GM12878 (cell line): Measurements from ENCODE around the gene DUSP8. TPM values are rescaled to one million over a fixed set of nuclear protein-coding genes. Genes with fewer than 3 reads are reported as not detected.

Experiments used
- ATAC-seq: fragments of 200-7000 bp; cut with Tn5 transposase; 3 replicates; pipeline ENCODE4 v1.9.1; 2020; ENCODE audit warnings: mild to moderate bottlenecking, moderate library complexity
- BruUV-seq: library from RNA; stranded (reverse); fragments of 400-500 nt; replicated peaks from 2 replicates; lab custom pipeline; 2021; lab: Mats Ljungman, UMichigan
- CTCF ChIA-PET: fragments of 300-600 bp; sonication (Branson Sonifier 250); formaldehyde crosslinking; extraction: SDS; loops from one replicate; lab custom pipeline; 2021; ENCODE audit warnings: inconsistent platforms; lab: Yijun Ruan, JAX
- POLR2A ChIA-PET: fragments of 350-600 bp; formaldehyde crosslinking; extraction: SDS; loops from one replicate; lab custom pipeline; 2021; ENCODE audit warnings: inconsistent platforms; lab: Charles Lee
- RAD21 ChIA-PET: fragments of 300-600 bp; sonication (Branson Sonifier 250); formaldehyde crosslinking; loops from one replicate; lab custom pipeline; 2023; ENCODE audit warnings: antibody characterized with exemption; ENCODE audit not compliant: unreplicated experiment; lab: Charles Lee
- SMC1A ChIA-PET: fragments of 300-600 bp; sonication (Branson Sonifier 250); formaldehyde crosslinking; loops from one replicate; lab custom pipeline; 2023; ENCODE audit not compliant: unreplicated experiment, uncharacterized antibody; lab: Charles Lee
- DNase-seq: peaks from one replicate; pipeline ENCODE4 v3.0.0-alpha.2; 2011; ENCODE audit warnings: low read depth, low spot score
- FAIRE-seq: peaks from 3 replicates; lab custom pipeline; 2011; peaks lifted over from hg19 to GRCh38; lab: Jason Lieb, UNC
- H2AFZ ChIP-seq: 2 replicates; pipeline ENCODE4 v1.6.0; 2011; ENCODE audit warnings: low read depth, low read length, control low read depth; ENCODE audit not compliant: control insufficient read depth
- H3K27ac ChIP-seq: 2 replicates; pipeline ENCODE4 v1.5.1; 2011; ENCODE audit warnings: control low read depth; ENCODE audit not compliant: control insufficient read depth, insufficient read depth
- H3K27me3 ChIP-seq, 2 experiments: replicated peaks in 1 of 2; 2 replicates each; pipeline versions ENCODE4 v1.6.0 to v1.6.1; 2011; ENCODE audit warnings: low read length in 1 of 2; ENCODE audit not compliant: control insufficient read depth in 2 of 2, insufficient read depth in 2 of 2
- H3K36me3 ChIP-seq, 2 experiments: 2 replicates each; pipeline ENCODE4 v1.5.1; 2011; ENCODE audit warnings: low read length in 1 of 2; ENCODE audit not compliant: control insufficient read depth in 2 of 2, insufficient read depth in 2 of 2
- H3K4me1 ChIP-seq: 2 replicates; pipeline ENCODE4 v1.6.1; 2011; ENCODE audit warnings: mild to moderate bottlenecking, low read length, moderate library complexity, mixed read lengths; ENCODE audit not compliant: control insufficient read depth, insufficient read depth
- H3K4me2 ChIP-seq: 2 replicates; pipeline ENCODE4 v1.6.0; 2011; ENCODE audit warnings: control low read depth; ENCODE audit not compliant: control insufficient read depth, insufficient read depth
- H3K4me3 ChIP-seq: fragments of 200-600 bp; sonication (generic); 2 replicates; pipeline ENCODE4 v1.5.1; 2016
- H3K79me2 ChIP-seq: 2 replicates; pipeline ENCODE4 v1.6.0; 2011; ENCODE audit warnings: low read length; ENCODE audit not compliant: control insufficient read depth, insufficient read depth
- H3K9ac ChIP-seq: 2 replicates; pipeline ENCODE4 v1.8.0; 2011; ENCODE audit warnings: low read length, control low read depth, mixed read lengths; ENCODE audit not compliant: control insufficient read depth, insufficient read depth
- H3K9me3 ChIP-seq: replicated peaks from 3 replicates; pipeline ENCODE4 v1.5.1; 2011; ENCODE audit warnings: mild to moderate bottlenecking, low read length; ENCODE audit not compliant: control insufficient read depth, insufficient read depth
- H4K20me1 ChIP-seq: 2 replicates; pipeline ENCODE4 v1.6.0; 2011; ENCODE audit not compliant: control insufficient read depth, insufficient read depth
- CHD4 ChIP-seq: fragments of 200-600 bp; sonication (generic); IDR thresholded peaks from 2 replicates; pipeline ENCODE4 v1.6.1; 2016; ENCODE audit warnings: mild to moderate bottlenecking
- CUX1 ChIP-seq: IDR thresholded peaks from 2 replicates; pipeline ENCODE4 v1.6.1; 2012; ENCODE audit warnings: improper control_type of control experiment, low read depth, low read length; ENCODE audit not compliant: insufficient replicate concordance
- LARP7 ChIP-seq: fragments of 450-650 bp; IDR thresholded peaks from 2 replicates; pipeline ENCODE4 v1.6.1; 2017; ENCODE audit warnings: mild to moderate bottlenecking
- RAD51 ChIP-seq: fragments of 450-650 bp; IDR thresholded peaks from 2 replicates; pipeline ENCODE4 v1.6.1; 2016; ENCODE audit warnings: moderate library complexity, mild to moderate bottlenecking, inconsistent platforms
- SMAD1 ChIP-seq: fragments of 450-650 bp; IDR thresholded peaks from 2 replicates; pipeline ENCODE4 v1.6.1; 2018; ENCODE audit warnings: mild to moderate bottlenecking, low read depth; ENCODE audit not compliant: partially characterized antibody
- SMC3 ChIP-seq: IDR thresholded peaks from 2 replicates; pipeline ENCODE4 v1.6.1; 2011; ENCODE audit warnings: low read length, improper control_type of control experiment, borderline replicate concordance
- SREBF2 ChIP-seq: IDR thresholded peaks from 2 replicates; pipeline ENCODE4 v1.6.1; 2012; ENCODE audit warnings: mild to moderate bottlenecking, low read length
- SUZ12 ChIP-seq: fragments of 200-600 bp; sonication (generic); IDR thresholded peaks from one replicate; pipeline ENCODE4 v1.6.1; 2018; ENCODE audit warnings: antibody characterized with exemption, mild to moderate bottlenecking; ENCODE audit not compliant: unreplicated experiment
- TBL1XR1 ChIP-seq: IDR thresholded peaks from 2 replicates; pipeline ENCODE4 v1.6.1; 2012; ENCODE audit warnings: low read depth, low read length, improper control_type of control experiment
- USF2 ChIP-seq: IDR thresholded peaks from 2 replicates; pipeline ENCODE4 v1.6.1; 2011; ENCODE audit warnings: low read depth, low read length, improper control_type of control experiment, borderline replicate concordance
- WRNIP1 ChIP-seq: IDR thresholded peaks from 2 replicates; pipeline ENCODE4 v1.6.1; 2011; ENCODE audit warnings: low read depth, low read length, improper control_type of control experiment, borderline replicate concordance
- ZNF24 ChIP-seq: fragments of 450-650 bp; IDR thresholded peaks from 2 replicates; pipeline ENCODE4 v1.6.1; 2017; ENCODE audit warnings: antibody characterized with exemption, mild to moderate bottlenecking
- WGBS: methylation state at CpG from one replicate; pipeline ENCODE4 v1.1.6; 2016; ENCODE audit warnings: low lambda C conversion rate; ENCODE audit not compliant: insufficient replicate concordance, insufficient coverage; ENCODE audit errors: missing lambda C conversion rate; 5-methylcytosine and 5-hydroxymethylcytosine counted together
- in situ Hi-C: fragments of 300-500 bp; cut with MboI; formaldehyde crosslinking; loops from 9 replicates; pipeline ENCODE4 v1.14.3; 2018; ENCODE audit warnings: mixed read lengths
- intact Hi-C: fragments of 100-400 bp; cut with micrococcal nuclease; formaldehyde crosslinking; loops from one replicate; pipeline ENCODE4 v1.14.2; 2022; ENCODE audit not compliant: unreplicated experiment
- polyA plus RNA-seq, 11 experiments: library from polyadenylated mRNA; depleted of rRNA in 4 of 11; unstranded in 6 of 11; stranded (reverse) in 5 of 11; fragments of >200 nt; fragmentation: Nextera tagmentation in 4 of 11; fragmentation: Illumina TruSeq in 1 of 11; extraction: Ambion mirVana in 4 of 11; extraction: Trizol in 1 of 11; gene quantifications; 1 replicate in 1 of 11; 2 replicates in 10 of 11; pipeline versions ENCODE4 v1.2.1 to v1.2.3, GENCODE V29; 2011 to 2016; ENCODE audit warnings: inconsistent platforms in 2 of 11, missing spikeins in 2 of 11, low read depth in 1 of 11
- total RNA-seq, 4 experiments: library from RNA; depleted of rRNA in 3 of 4; stranded (reverse); fragments of >200 nt in 3 of 4; fragmentation: Illumina TruSeq in 1 of 4; extraction: Trizol in 1 of 4; gene quantifications; 2 replicates each; pipeline versions ENCODE4 v1.2.1 to v1.2.3, GENCODE V29; 2013 to 2021
- TF ChIP-seq, protein P1 (sequence below): fragments of 450-650 bp; formaldehyde crosslinking; IDR thresholded peaks from 2 replicates; pipeline ENCODE4 v1.4.0; 2022; ENCODE audit warnings: mild to moderate bottlenecking, moderate library complexity
- TF ChIP-seq, protein P2 (sequence below): IDR thresholded peaks from 2 replicates; pipeline ENCODE4 v1.6.1; 2012; ENCODE audit warnings: low read length, inconsistent platforms

DUSP8 gene
- total and polyA plus RNA-seq, 10 of the 15 experiments (the other 5 are each of a cell fraction or from before 2014, with no cell fraction given), result 0.04 to 1.7 (median 0.26) TPM; not detected in 6

GRCh38 chr11:1504138-1504537, 67.9 kb downstream of the DUSP8 start:
- H3K27ac ChIP-seq, result no peak overlapping the region
- BruUV-seq, result no TSS peak
- CTCF ChIA-PET, result no interaction called here
- 0 out of 2 replicates have a peak, but pooled peaks cover under 1% of the 10 kb centered on the region for H4K20me1 ChIP-seq
- H3K4me3 ChIP-seq, result no peak overlapping the region
- ATAC-seq (no peak), DNase-seq (no peak), FAIRE-seq (no peak)
- H3K36me3 ChIP-seq, result peaks cover 0 to 2% of the 10 kb centered on the region in 2 experiments; a peak in 2 of 4 replicates
- no peak overlapping the region for H3K9ac ChIP-seq
- H2AFZ ChIP-seq, result no peak overlapping the region
- H3K4me2 ChIP-seq, result no peak overlapping the region
- TF ChIP-seq, protein P1, sequence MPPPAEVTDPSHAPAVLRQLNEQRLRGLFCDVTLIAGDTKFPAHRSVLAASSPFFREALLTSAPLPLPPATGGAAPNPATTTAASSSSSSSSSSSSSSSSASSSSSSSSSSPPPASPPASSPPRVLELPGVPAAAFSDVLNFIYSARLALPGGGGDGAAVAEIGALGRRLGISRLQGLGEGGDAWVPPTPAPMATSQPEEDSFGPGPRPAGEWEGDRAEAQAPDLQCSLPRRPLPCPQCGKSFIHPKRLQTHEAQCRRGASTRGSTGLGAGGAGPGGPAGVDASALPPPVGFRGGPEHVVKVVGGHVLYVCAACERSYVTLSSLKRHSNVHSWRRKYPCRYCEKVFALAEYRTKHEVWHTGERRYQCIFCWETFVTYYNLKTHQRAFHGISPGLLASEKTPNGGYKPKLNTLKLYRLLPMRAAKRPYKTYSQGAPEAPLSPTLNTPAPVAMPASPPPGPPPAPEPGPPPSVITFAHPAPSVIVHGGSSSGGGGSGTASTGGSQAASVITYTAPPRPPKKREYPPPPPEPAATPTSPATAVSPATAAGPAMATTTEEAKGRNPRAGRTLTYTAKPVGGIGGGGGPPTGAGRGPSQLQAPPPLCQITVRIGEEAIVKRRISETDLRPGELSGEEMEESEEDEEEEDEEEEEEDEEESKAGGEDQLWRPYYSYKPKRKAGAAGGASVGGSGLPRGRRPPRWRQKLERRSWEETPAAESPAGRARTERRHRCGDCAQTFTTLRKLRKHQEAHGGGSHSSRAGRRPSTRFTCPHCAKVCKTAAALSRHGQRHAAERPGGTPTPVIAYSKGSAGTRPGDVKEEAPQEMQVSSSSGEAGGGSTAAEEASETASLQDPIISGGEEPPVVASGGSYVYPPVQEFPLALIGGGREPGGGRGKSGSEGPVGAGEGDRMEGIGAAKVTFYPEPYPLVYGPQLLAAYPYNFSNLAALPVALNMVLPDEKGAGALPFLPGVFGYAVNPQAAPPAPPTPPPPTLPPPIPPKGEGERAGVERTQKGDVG, result no peak
- TF ChIP-seq SREBF2 (no peak), RAD51 (no peak), CHD4 (no peak), SMC3 (no peak), SUZ12 (no peak), ZNF24 (no peak), SMAD1 (no peak), WRNIP1 (no peak), CUX1 (no peak), LARP7 (no peak), TBL1XR1 (no peak), USF2 (no peak)
- TF ChIP-seq, protein P2, sequence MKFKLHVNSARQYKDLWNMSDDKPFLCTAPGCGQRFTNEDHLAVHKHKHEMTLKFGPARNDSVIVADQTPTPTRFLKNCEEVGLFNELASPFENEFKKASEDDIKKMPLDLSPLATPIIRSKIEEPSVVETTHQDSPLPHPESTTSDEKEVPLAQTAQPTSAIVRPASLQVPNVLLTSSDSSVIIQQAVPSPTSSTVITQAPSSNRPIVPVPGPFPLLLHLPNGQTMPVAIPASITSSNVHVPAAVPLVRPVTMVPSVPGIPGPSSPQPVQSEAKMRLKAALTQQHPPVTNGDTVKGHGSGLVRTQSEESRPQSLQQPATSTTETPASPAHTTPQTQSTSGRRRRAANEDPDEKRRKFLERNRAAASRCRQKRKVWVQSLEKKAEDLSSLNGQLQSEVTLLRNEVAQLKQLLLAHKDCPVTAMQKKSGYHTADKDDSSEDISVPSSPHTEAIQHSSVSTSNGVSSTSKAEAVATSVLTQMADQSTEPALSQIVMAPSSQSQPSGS, result no peak
- intact Hi-C loops, result no loop called here
- 83% methylated on average over 9 of the region's 9 CpGs for WGBS
- no peaks in the 10 kb centered on the region for H3K27me3 ChIP-seq
- no peaks in the 10 kb centered on the region for H3K4me1 ChIP-seq
- H3K9me3 ChIP-seq, result no peaks in the 10 kb centered on the region; the same call in 2 of the 3 replicates
- POLR2A ChIA-PET, result no interaction called here
- SMC1A ChIA-PET, result no interaction called here
- in situ Hi-C loops, result no loop called here
- no peaks in the 10 kb centered on the region; the same call in none of the 2 replicates for H3K79me2 ChIP-seq
- RAD21 ChIA-PET, result no interaction called here
